OCI-LY1 (cell line): Measurements from ENCODE around the gene TXNL4A.

ENCODE experiments used
- H2AFZ ChIP-seq: fragments of 200-600 bp; sonication (generic), shearing (Covaris generic); 2 replicates; pipeline ENCODE4 v1.6.0; 2014; ENCODE audit warnings: antibody characterized with exemption, mild to moderate bottlenecking, low read length
- H3F3A ChIP-seq: fragments of 200-600 bp; sonication (generic), shearing (Covaris generic); 2 replicates; pipeline ENCODE4 v1.6.0; 2014; ENCODE audit warnings: mild to moderate bottlenecking, antibody characterized with exemption, low read length, moderate library complexity; ENCODE audit not compliant: insufficient read depth
- H3K27ac ChIP-seq: fragments of 200-600 bp; sonication (generic); 2 replicates; pipeline ENCODE4 v1.5.1; 2014; ENCODE audit warnings: low read length, mixed run types, mild to moderate bottlenecking, low read depth; ENCODE audit not compliant: poor library complexity, severe bottlenecking
- H3K27me3 ChIP-seq: fragments of 200-600 bp; sonication (generic); 2 replicates; pipeline ENCODE4 v1.6.0; 2014; ENCODE audit warnings: antibody characterized with exemption, mild to moderate bottlenecking, low read length, moderate library complexity; ENCODE audit not compliant: insufficient read depth
- H3K36me3 ChIP-seq: fragments of 200-600 bp; sonication (generic); 2 replicates; pipeline ENCODE4 v1.6.1; 2014; ENCODE audit warnings: mild to moderate bottlenecking, antibody characterized with exemption, low read length, moderate library complexity, mixed read lengths; ENCODE audit not compliant: insufficient read depth
- H3K4me1 ChIP-seq: fragments of 200-600 bp; sonication (generic); 2 replicates; pipeline ENCODE4 v1.5.1; 2014; ENCODE audit warnings: mild to moderate bottlenecking, low read length, moderate library complexity; ENCODE audit not compliant: insufficient read depth, severe bottlenecking
- H3K4me2 ChIP-seq: fragments of 200-600 bp; sonication (generic), shearing (Covaris generic); 2 replicates; pipeline ENCODE4 v1.6.1; 2014; ENCODE audit warnings: low read length
- H3K4me3 ChIP-seq: fragments of 200-600 bp; sonication (generic); 2 replicates; pipeline ENCODE4 v1.5.1; 2014; ENCODE audit warnings: low read length, low read depth, mild to moderate bottlenecking, mixed read lengths; ENCODE audit not compliant: poor library complexity, severe bottlenecking
- H3K79me2 ChIP-seq: fragments of 200-600 bp; shearing (Covaris generic); 2 replicates; pipeline ENCODE4 v1.6.1; 2016; ENCODE audit warnings: mixed run types, low read length, mixed read lengths; ENCODE audit not compliant: insufficient read depth
- H3K9ac ChIP-seq: fragments of 200-600 bp; sonication (generic), shearing (Covaris generic); 2 replicates; pipeline ENCODE4 v1.6.1; 2014; ENCODE audit warnings: mild to moderate bottlenecking, low read length, mixed read lengths
- H3K9me2 ChIP-seq: fragments of 200-600 bp; sonication (generic), shearing (Covaris generic); 2 replicates; pipeline ENCODE4 v1.6.1; 2014; ENCODE audit warnings: low read depth, mild to moderate bottlenecking, low read length, mixed read lengths
- H3K9me3 ChIP-seq: fragments of 200-600 bp; shearing (Covaris generic); 2 replicates; pipeline ENCODE4 v1.6.1; 2014; ENCODE audit warnings: low read length, mixed read lengths
- H4K20me1 ChIP-seq: fragments of 200-600 bp; sonication (generic), shearing (Covaris generic); 2 replicates; pipeline ENCODE4 v1.6.0; 2016; ENCODE audit warnings: mild to moderate bottlenecking, low read length; ENCODE audit not compliant: insufficient read depth
- CTCF ChIP-seq: fragments of 200-600 bp; sonication (generic), shearing (Covaris generic); IDR thresholded peaks from 2 replicates; pipeline ENCODE4 v1.5.1; 2017; ENCODE audit warnings: mild to moderate bottlenecking, antibody characterized with exemption, low read length, moderate library complexity, mixed read lengths
- EZH2 ChIP-seq: fragments of 200-600 bp; sonication (generic), shearing (Covaris generic); IDR thresholded peaks from 2 replicates; pipeline ENCODE4 v1.8.0; 2017; ENCODE audit warnings: borderline replicate concordance, mixed run types, mild to moderate bottlenecking, antibody characterized with exemption, low read length, moderate library complexity, mixed read lengths

TXNL4A gene

GRCh38 chr18:80009661-80010550 is 21.5 kb upstream of the TXNL4A start:
- TF ChIP-seq CTCF (no peak), EZH2 (no peak)
- Histone ChIP-seq H3K36me3 (no peaks in the 10 kb centered on the region), H3K27ac (no peak overlapping the region), H3K9me3 (no peaks in the 10 kb centered on the region), H3F3A (no peaks in the 10 kb centered on the region), H4K20me1 (no peaks in the 10 kb centered on the region), H2AFZ (no peak overlapping the region), H3K4me2 (no peak overlapping the region), H3K9me2 (no peaks in the 10 kb centered on the region), H3K79me2 (no peaks in the 10 kb centered on the region), H3K4me1 (peaks cover 3% of the 10 kb centered on the region), H3K4me3 (no peak overlapping the region), H3K27me3 (peaks cover 4% of the 10 kb centered on the region; the same call in 1 of the 2 replicates), H3K9ac (no peak overlapping the region)

DNA sequence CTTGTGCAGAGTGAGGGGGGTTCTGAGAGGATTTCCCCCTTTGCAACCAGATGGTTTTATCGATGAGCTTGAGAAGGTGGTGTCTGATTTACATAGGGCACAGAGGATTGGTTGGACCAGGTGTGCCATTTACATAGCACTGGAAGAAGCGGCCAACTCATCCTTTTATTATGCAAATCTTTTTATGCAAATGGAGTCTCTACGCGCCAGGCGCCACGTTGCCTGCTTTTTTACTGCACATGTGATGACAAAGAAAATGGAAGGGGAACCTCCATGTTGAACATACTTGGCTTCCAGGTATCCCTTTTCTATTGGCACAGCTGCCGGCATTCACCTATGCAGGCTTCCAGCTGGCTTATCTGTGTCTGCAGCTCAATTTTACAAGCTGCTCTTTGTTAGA is 18.4 kb upstream of the TXNL4A start:
- Histone ChIP-seq H3K79me2 (no peaks in the 10 kb centered on the region), H3F3A (no peaks in the 10 kb centered on the region), H2AFZ (no peak overlapping the region), H3K4me2 (no peak overlapping the region), H3K4me1 (peaks cover 3% of the 10 kb centered on the region), H3K9ac (no peak overlapping the region), H3K4me3 (no peak overlapping the region), H3K9me3 (no peaks in the 10 kb centered on the region), H3K27ac (no peak overlapping the region), H3K9me2 (no peaks in the 10 kb centered on the region), H4K20me1 (no peaks in the 10 kb centered on the region), H3K27me3 (peaks cover 4% of the 10 kb centered on the region; the same call in 1 of the 2 replicates), H3K36me3 (no peaks in the 10 kb centered on the region)
- TF ChIP-seq EZH2 (no peak), CTCF (no peak)

DNA sequence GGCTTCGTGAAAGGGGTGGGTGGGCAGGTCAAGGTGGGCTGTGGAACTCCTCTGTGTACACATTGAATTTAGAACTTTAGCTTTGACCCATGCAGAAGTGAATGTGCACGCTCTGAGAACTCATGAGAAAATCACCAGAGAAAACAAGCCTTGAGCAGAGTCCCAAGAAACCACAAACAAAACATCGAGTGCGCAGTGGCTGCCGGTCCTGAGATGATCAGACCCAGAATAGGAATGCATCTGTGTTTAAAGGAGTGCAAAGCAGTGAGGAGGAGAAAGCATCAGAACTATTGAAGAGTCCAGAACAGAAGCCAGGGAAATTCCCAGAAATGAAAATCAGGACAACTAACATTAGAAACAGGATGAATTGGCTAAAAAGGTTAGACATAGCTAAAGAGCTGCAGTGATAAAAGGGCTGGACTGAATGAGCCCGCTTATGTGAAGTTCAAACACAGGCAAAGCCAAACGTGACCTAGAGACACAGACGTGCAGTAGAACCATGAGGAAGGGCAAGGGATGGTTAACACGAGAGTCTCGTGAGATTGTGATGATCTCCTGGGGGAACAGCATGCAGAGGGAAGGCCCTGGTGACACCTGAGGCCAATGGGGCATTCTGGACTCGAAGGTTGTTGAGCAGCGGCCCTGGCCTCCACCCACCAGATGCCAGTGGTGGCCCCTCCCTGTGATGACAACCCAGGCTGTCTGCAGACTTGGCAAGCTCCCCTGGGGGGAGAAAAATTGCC is 16.4 kb upstream of the TXNL4A start:
- Histone ChIP-seq H3K79me2 (no peaks in the 10 kb centered on the region), H3K4me2 (no peak overlapping the region), H3K4me3 (no peak overlapping the region), H3K27ac (no peak overlapping the region), H4K20me1 (no peaks in the 10 kb centered on the region), H3K27me3 (peaks cover 9% of the 10 kb centered on the region; the same call in 1 of the 2 replicates), H3K9me3 (peaks cover 6% of the 10 kb centered on the region; the same call in 1 of the 2 replicates), H3F3A (no peaks in the 10 kb centered on the region), H3K9me2 (no peaks in the 10 kb centered on the region), H3K36me3 (peaks cover 3% of the 10 kb centered on the region; the same call in 1 of the 2 replicates), H3K9ac (no peak overlapping the region), H3K4me1 (peaks cover 3% of the 10 kb centered on the region), H2AFZ (no peak overlapping the region)
- TF ChIP-seq EZH2 (no peak), CTCF (no peak)
